ENCODE data around the gene CFAP99. TPM values are rescaled to one million over a fixed set of nuclear protein-coding genes. Genes with fewer than 3 reads are reported as not detected.
"Not testable (repeated sequence)": the region's sequence is repeated elsewhere in the genome, so short reads cannot be mapped to it uniquely, and the experiment has no call there.

CFAP99 gene
- total and polyA plus RNA-seq, 8 donors, result 0.05 to 1.4 (median 0.62) TPM; not detected in 3

GRCh38 chr4:2426711-2427275 lies 8.0 kb downstream of the CFAP99 start:
- intact Hi-C loops (cut with DNase I; ENCODE audit: low total_unique reads), result no loop called here
- peaks cover 0 to 40% (median 0%) of the 10 kb centered on the region in 3 donors for H3K27me3 ChIP-seq
- no peak for TF ChIP-seq EP300 (IDR thresholded peaks at IDR 0.05)
- no peak for TF ChIP-seq POLR2A (IDR thresholded peaks at IDR 0.05)
- no peak for TF ChIP-seq CTCF (IDR thresholded peaks at IDR 0.05)
- no peak for TF ChIP-seq POLR2AphosphoS5 (IDR thresholded peaks at IDR 0.05)
- H3K9me3 ChIP-seq, result no peaks in the 10 kb centered on the region
- H3K36me3 ChIP-seq, result no peaks in the 10 kb centered on the region
- no peak for DNase-seq
- WGBS, 5 donors, result 74 to 86% (median 85%) methylated on average over 4 to 13 of the region's 13 CpGs
- H3K27ac ChIP-seq, result no peak overlapping the region
- no peaks in the 10 kb centered on the region for H3K4me1 ChIP-seq
- H3K4me3 ChIP-seq, result no peak overlapping the region

- DNase-seq, result no peak
- no peaks in the 10 kb centered on the region for H3K4me1 ChIP-seq
- WGBS, 5 donors, result 85 to 89% (median 87%) methylated on average over 19 to 23 of the region's 23 CpGs
- no peak overlapping the region for H3K4me3 ChIP-seq
- intact Hi-C loops (cut with DNase I; ENCODE audit: low total_unique reads), result no loop called here
- H3K9me3 ChIP-seq, result no peaks in the 10 kb centered on the region
- no peaks in the 10 kb centered on the region for H3K36me3 ChIP-seq
- TF ChIP-seq CTCF (IDR thresholded peaks at IDR 0.05) (no peak), POLR2AphosphoS5 (IDR thresholded peaks at IDR 0.05) (no peak), POLR2A (IDR thresholded peaks at IDR 0.05) (no peak), EP300 (IDR thresholded peaks at IDR 0.05) (no peak)
- H3K27ac ChIP-seq, result no peak overlapping the region
- peaks cover 0 to 31% (median 0%) of the 10 kb centered on the region in 3 donors for H3K27me3 ChIP-seq
Observed at GRCh38 chr4:2427383-2428334, 8.9 kb downstream of the CFAP99 start.

- intact Hi-C loops (cut with DNase I; ENCODE audit: low total_unique reads), result no loop called here
- DNase-seq, result no peak
- no peaks in the 10 kb centered on the region for H3K4me1 ChIP-seq
- H3K9me3 ChIP-seq, result no peaks in the 10 kb centered on the region
- H3K4me3 ChIP-seq, result no peak overlapping the region
- TF ChIP-seq POLR2A (IDR thresholded peaks at IDR 0.05) (no peak), CTCF (IDR thresholded peaks at IDR 0.05) (no peak), POLR2AphosphoS5 (IDR thresholded peaks at IDR 0.05) (no peak), EP300 (IDR thresholded peaks at IDR 0.05) (no peak)
- no peak overlapping the region for H3K27ac ChIP-seq
- H3K27me3 ChIP-seq, result peaks cover 0 to 30% (median 0%) of the 10 kb centered on the region in 3 donors
- H3K36me3 ChIP-seq, result no peaks in the 10 kb centered on the region
- 75 to 84% (median 77%) methylated on average over 22 to 25 of the region's 25 CpGs for WGBS, 5 donors
Observed at GRCh38 chr4:2428496-2429213, 9.9 kb downstream of the CFAP99 start.

- intact Hi-C loops (cut with DNase I; ENCODE audit: low total_unique reads); H3K4me3 ChIP-seq; H3K36me3 ChIP-seq; DNase-seq; H3K4me1 ChIP-seq; H3K9me3 ChIP-seq: not testable (repeated sequence)
- Histone ChIP-seq H3K27ac (peak overlapping the region in 1 of 5 donors; percentile 7), H3K27me3 (peaks cover 0 to 25% (median 0%) of the 10 kb centered on the region in 3 donors)
- 66 to 89% (median 77%) methylated on average over 21 to 28 of the region's 49 CpGs for WGBS, 5 donors
Observed at GRCh38 chr4:2429945-2430757, 11.4 kb downstream of the CFAP99 start.

All from stomach (tissue), 9 donors.